Measurements from ENCODE around the gene TMEM258. TPM values are rescaled to one million over a fixed set of nuclear protein-coding genes. Genes with fewer than 3 reads are reported as not detected.

The TMEM258 gene
- total and polyA plus RNA-seq, 10 of the 15 experiments (the other 5 are each of a cell fraction or from before 2014, with no cell fraction given): 160 to 840 (median 326) TPM

- peak; percentile 66 for TF ChIP-seq PKNOX1 (IDR thresholded peaks at IDR 0.05)
- no peak for TF ChIP-seq ZNF622 (IDR thresholded peaks at IDR 0.05)
- TF ChIP-seq BCL3 (IDR thresholded peaks at IDR 0.05; ENCODE audit: borderline replicate concordance, insufficient read depth, low read depth, low read length, poor library complexity, severe bottlenecking): no peak
- 0 out of 2 replicates have a peak, but pooled peaks have one; percentile 8 for TF ChIP-seq RUNX3 (IDR thresholded peaks at IDR 0.05; ENCODE audit: low read length)
- no peak for TF ChIP-seq SUPT20H (IDR thresholded peaks at IDR 0.05; ENCODE audit: borderline replicate concordance, control insufficient read depth, low read depth, low read length)
- TF ChIP-seq BCL11A (IDR thresholded peaks at IDR 0.05; ENCODE audit: low read depth, low read length): no peak
- peak; percentile 87 for TF ChIP-seq ZBTB4 (CRISPR knock-in tag; IDR thresholded peaks at IDR 0.05)
- TF ChIP-seq YY1 (IDR thresholded peaks at IDR 0.05; ENCODE audit: low read depth, low read length): peak; percentile 91
- peak; percentile 98 for TF ChIP-seq POLR2A (IDR thresholded peaks at IDR 0.05; ENCODE audit: low read depth, low read length)
- TF ChIP-seq FOS (IDR thresholded peaks at IDR 0.05; ENCODE audit: borderline replicate concordance, extremely low read depth, insufficient read length): no peak
- TF ChIP-seq TCF12 (IDR thresholded peaks at IDR 0.05; ENCODE audit: low read depth, low read length): no peak
- peak; percentile 96 for TF ChIP-seq SIN3A (IDR thresholded peaks at IDR 0.05; ENCODE audit: low read depth, low read length)
- TF ChIP-seq USF2 (IDR thresholded peaks at IDR 0.05; ENCODE audit: borderline replicate concordance, low read depth, low read length): peak; percentile 92
- 0 out of 2 replicates have a peak, but pooled peaks have one; percentile 33 for TF ChIP-seq SREBF2 (IDR thresholded peaks at IDR 0.05; ENCODE audit: low read length)
- peak; percentile 97 for TF ChIP-seq GABPA (IDR thresholded peaks at IDR 0.05; ENCODE audit: low read depth)
- no peak for TF ChIP-seq CUX1 (IDR thresholded peaks at IDR 0.05; ENCODE audit: insufficient replicate concordance, low read depth, low read length)
- no peak for TF ChIP-seq ZSCAN29 (IDR thresholded peaks at IDR 0.05)
Measured at GRCh38 chr11:61792310-61793082, at the start of gene TMEM258, which contains the start of gene FEN1 (continued).

Measured in GM12878 (cell line).